Measurements from ENCODE around the gene FAM107B. TPM values are rescaled to one million over a fixed set of nuclear protein-coding genes. Genes with fewer than 3 reads are reported as not detected.

The FAM107B gene
- total and polyA plus RNA-seq, 2 of the 8 experiments (the other 6 are each of a cell fraction or from before 2014, with no cell fraction given): 7.5 to 28.1 TPM

DNA sequence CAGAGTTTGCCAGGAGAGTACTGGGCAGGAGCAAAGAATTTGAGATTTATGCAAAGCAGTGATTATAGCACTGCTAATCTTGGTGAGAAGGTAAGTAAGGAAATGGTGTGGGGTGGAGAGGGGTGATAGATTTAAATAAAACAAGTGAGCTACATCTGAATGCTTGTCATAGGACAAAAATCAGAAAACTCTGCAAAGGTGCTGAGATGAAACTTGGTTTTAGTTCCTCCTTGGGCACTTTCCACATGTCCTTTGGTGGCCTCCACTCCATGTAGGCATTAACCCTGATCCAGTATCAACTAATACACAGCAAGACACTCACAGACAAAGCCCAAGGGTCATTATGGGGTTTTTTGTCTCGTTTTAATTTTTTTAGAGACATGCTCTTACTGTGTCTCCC, 25.7 kb upstream of the FAM107B start (continued):
- no peak for TF ChIP-seq ASH2L (IDR thresholded peaks at IDR 0.05; ENCODE audit: low read length)
- TF ChIP-seq SAP30 (IDR thresholded peaks at IDR 0.05; ENCODE audit: insufficient read depth, insufficient replicate concordance, low read length): no peak

Measured in H1 (cell line).